Dedifferentiated amniotic fluid mesenchymal stem cell (primary cell): ENCODE data around the gene ADAMTS2.

Source experiments
- DNase-seq: peaks from one replicate; pipeline ENCODE4 v3.0.0-alpha.2; 2016; ENCODE audit errors: extremely low spot score

The ADAMTS2 gene

DNA sequence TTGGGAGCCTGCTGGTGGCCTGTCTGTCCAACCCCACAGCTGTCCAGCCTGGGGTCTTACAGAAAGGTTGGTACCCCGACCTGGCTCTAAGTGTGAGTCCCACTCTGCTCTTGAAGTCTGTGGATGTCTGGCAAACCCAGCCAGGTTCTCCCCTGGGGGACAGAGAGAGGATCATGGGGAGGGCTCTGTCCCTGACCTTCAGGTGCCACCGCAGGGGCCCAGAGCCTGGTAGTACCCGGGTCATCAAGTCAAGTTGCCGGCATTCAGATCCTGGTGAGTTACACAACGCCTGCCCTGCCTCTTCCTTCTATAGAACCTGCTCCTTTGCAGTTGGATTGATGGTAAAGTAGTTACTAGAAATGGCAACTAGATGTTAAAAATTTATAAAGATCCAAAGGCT, 66.7 kb downstream of the ADAMTS2 start:
- no peak for DNase-seq

DNA sequence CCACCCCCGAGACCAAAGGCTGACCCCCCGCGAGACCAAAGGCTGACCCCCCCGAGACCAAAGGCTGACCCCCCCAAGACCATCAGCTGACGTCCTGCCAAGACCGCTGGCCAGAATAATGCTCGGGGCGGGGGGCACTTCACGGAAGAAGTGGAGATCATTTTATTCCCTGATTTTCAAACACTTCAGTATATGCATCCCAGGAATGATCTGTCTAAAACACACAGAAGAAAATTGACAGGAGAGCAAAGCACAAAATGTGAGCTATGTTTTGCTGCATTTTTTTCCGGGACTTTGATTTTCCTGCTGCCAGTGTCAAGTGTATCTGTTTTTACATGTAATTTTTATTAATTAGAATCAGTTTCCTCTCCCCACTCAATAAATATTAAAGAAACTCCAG, 67.1 kb downstream of the ADAMTS2 start:
- DNase-seq: no peak

DNA sequence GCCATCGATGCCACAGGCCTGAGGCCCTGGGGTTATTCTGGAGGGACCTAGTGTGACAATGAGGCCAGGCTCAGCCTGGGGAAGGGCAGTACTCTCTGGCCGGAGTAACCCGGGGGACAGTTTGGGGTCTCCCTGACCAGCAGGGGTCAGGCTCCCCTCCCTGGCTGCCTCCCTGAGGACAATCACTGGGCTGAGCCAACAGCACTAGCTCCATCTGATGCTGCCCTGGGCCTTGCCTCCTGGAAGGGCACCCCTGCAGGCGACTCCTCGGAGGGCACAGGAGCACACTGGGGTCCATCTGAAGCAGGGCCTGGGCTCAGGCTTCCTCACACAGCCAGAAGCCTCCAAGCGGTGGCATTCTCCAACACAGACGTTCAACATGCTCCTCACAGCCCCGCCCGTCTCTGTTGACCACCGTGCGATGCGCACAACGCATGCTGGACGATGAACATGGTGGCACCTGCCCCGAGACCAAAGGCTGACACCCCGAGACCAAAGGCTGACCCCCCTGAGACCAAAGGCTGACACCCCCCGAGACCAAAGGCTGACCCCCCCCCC, 68.3 kb downstream of the ADAMTS2 start:
- no peak for DNase-seq

DNA sequence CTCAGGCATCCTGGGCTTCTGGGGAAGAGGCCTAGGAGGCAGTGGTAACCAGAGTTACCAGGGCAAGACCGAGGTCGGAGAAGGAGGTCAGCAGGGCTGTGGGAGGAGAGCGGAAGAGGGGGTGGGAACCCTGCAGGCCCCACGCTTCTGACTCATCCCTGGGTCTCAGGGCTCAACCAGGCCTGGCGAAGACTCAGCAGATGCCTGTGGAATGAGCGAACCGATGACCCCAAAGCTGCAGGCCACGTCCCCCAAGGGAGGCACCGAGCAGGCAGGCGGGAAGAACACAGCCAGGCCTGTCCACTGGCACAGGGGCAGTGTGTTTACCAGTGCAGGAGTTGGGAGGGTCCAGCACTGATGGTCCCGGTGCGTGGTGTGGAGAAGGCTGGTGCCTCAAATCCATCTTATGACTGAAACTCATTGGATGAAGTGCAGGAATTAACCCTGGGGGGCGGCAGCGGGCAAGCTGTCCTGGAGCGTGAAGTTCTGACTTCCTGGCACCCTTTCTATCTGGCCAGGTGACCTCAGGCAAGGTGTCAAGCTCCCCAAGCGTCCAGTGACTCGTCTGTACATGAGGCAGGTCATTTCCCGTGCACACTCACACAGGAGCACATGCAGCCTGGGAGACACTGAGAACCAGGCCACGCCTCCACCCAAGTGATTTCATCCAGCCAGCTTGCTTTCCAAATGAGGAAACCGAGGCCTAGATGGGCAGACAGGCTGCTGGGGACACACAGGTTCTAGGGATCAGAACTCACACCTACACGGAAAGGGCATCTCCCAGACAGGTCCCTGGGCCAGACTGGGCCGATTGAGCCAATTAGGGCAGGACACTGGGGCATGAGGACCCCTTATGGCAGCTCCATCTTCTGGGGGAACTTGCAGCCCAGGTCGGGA, 69.1 kb downstream of the ADAMTS2 start:
- peak; percentile 75 for DNase-seq

DNA sequence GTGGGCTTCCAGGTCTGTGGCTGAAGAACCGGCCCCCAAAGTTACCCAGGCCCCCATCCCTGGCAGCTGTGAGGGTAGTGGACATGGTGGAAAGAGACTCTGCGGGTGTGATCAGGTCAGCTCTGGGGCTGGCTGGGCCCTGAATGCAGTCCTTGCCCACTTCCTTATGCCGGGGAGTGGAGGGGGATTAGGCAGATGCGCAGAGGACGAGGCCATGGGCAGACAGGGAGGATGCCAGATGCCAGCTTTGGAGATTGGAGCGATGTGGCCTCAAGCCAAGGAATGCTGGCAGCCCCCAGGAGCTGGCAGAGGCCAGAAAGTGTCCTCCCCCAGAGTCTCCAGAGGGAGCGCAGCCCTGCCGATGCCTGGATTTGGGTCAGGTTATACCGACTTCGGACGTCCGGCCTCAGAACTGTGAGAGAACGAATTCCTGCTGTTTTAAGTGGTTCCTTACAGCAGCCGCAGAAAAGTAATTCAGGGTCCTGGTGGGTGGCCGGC, 69.8 kb downstream of the ADAMTS2 start:
- no peak for DNase-seq

DNA sequence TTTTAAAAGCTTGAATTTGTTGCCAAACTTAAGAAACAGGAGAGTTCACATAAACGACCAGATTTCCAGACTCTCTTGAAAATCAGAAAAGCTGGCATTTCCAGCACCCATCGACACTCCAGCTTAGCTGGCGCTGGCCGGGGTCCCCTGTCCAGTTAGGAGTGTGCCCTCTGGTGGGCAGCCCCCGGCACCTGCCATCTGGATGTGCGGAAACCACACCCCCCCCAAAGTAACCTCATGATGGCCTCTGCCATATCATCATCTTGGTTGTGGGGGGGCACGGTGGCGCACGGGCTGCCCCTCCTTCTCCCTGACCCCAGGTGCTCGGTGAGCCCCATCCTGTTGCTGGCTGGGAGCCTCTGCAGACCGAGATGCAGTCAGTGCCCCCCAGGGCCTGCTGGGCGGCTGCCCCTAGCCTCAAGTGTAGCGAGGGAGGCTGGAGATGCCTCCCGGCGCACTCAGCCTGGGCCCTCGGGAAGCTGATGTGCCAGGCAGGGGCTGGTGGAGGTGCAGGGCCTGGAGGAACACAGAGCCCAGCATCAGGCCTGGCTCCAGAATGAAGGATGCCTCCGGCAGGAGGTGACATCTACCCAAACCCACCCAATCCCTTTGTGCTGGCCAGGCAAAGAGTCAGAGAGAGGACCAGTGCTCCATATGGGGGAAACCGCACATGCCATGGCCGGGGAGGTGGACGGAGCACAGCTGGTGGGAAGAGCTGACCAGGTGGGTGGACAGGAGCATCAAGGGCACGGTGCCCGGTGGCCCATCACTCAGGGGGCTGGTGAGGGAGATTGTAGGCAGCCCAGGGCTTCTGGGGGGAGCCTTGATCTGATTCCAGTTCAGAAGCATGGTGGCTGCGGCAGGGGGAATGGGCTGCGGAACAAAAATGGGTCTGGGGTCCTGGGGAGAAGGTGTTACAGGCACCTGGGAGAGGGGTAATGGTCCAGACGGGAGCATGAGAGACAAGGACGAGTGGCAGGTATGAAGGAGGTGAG, 70.6 kb downstream of the ADAMTS2 start:
- DNase-seq: no peak

DNA sequence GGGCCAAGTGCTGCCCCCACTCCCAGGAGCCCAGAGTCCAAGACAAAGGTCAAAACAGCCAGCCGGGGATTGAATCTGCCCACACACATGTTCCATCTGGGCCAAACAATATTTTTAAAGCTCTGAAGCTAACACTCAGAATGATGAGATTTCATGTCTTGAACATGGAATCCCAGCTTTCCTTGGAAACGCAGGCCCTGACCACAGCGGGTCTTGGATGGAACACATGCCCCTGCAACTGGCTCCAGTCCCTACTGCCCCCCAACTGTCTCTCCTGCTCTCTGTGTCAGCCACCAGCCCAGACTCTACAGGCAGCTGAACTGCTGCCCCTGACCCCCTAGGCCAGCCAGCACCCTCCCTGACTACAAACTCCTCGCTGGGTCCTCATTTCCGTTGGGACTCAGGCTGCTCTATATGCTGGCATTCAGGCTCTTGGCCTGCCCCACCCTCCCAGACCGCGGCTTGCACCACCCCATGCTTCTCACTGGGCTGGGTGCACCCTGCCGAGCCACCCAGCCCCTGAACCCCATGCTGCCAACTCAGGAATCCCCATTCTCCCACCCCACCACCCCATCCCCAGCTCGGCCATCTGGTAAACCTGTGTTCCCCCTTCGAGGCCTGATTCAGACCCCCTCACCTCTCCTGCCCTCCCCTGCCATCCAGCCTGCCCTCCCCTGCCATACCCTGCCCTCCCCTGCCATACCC, 71.7 kb downstream of the ADAMTS2 start:
- no peak for DNase-seq

DNA sequence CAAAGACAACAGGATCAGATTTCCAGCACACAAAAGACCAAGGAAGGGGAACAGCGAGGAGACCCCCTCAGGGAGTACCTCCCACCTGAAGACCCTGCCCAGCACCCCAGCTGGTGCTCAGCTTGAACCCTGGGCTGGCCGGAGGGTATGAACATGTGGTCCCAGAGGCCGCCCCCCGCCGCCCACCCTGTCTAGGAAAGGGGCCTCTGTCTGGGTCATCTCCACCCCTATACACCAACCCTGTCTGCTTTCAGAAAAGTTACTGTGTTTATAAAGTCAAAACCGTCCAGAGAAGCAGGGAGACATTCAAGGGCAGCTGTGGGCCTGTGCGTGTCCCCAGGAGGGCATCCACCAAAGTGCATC, 72.2 kb downstream of the ADAMTS2 start:
- DNase-seq: no peak

DNA sequence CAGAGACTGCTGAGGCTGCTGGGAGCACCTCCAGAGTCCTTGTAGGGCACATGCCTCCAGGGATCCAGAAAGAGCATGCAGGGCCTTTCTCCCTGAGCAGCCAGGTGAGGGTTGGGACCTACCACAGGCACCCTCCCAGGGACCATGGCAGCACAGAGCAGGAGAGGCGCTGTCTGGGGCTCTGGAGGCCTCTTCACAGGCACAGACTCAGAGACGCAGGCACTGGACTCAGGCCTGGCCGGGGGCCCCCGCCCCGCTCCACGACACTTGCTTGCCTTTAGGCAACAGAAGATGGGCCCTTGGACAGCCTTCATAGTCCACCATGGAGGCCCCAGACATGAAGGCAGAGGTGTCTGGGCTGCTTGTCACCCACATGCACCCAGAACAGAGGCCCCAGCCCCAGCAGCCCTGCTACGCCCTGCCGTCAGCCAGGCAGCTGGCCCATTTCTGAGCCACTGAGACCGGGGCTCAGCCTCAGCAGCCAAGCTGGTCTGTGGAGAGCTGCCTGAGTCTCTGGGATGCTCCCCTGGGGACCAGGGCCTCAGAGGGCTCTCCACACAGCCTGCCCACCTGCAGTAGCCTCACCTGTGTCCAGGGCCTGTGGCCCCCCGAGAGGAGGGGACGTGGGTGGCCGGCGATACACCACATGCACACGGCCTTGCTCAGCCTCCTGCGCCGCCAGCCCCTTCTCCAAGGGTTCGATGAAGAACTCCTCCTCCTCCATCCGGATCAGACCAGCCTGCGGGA, 72.8 kb downstream of the ADAMTS2 start:
- no peak for DNase-seq

DNA sequence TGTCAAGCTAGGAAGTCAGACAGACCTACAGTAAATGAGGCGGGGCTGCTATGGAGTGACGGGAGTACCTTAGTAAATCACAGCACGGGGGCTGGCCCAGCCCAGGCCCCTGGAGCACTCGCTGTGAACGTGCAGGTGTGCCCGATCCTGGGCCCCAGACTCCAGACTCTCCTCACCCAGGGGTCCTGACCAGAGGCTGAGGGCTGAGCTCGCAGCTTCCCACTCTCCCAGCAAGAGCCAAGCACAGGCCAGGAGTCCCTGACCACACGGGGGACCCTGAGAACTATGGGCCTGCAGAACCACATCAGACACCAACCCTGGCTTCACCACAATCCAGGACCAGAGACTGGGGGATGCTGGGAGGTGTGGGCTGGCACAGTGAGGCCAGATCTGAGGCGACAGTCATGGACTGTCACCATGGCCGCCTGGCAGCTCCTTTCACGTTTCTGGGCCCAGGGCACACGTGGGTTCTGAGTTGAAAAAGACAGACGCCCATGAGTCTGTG, 73.4 kb downstream of the ADAMTS2 start:
- DNase-seq: no peak

DNA sequence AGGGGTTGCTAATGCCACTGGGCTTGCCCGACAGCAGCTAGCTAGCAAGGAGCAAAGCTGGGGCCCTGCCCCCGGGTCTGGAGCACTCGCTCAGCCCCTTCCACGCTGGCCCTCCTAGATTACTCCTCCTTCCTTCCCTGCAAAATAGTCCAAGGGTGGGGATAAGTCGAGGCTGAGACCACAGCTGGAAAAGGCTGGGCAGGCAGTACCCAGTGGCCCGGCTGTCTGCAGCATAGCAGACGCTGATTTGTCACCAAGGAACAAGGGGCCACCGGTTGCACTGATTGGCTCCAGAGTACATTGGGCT, 73.9 kb downstream of the ADAMTS2 start:
- no peak for DNase-seq

DNA sequence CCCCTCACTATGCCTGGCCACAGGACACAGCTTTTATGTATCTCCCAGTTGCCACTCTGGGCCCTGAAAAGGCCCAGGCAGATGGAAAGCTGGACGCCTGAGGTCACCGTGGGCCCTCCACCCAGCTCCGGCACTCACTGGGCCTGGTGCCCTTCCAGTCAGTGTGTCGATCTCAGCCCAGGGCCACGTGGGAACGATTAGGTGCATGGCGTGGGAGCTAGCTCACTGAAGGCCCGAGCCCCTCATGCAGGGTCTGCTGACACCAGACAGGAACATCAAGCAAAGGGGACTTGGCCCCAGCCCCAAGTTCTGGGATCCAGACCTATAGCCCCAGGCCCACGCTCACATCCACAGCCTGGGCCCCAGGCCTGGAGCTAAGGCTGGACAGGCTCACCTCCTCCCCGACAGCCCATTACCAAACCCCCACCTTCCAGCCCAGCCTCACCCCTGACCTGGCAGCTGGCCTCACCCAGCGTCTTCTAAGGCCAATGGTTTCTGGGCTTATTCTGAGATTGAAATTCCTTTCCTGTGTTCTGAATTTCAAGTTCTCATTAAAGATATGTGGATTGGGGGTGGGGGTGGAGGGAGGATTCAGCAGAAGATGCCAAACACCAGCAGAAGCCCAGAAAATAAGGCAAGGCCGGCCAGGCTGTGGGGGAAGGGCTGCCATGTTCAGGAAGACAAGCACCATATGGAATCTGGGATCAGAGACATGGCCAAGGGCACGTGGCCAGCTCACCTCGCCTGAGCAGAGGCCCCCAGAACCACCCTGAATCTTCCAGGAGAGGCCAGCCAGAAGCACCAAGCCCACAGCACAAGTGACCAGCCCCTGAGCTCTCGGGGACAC, 74.5 kb downstream of the ADAMTS2 start:
- DNase-seq: no peak

DNA sequence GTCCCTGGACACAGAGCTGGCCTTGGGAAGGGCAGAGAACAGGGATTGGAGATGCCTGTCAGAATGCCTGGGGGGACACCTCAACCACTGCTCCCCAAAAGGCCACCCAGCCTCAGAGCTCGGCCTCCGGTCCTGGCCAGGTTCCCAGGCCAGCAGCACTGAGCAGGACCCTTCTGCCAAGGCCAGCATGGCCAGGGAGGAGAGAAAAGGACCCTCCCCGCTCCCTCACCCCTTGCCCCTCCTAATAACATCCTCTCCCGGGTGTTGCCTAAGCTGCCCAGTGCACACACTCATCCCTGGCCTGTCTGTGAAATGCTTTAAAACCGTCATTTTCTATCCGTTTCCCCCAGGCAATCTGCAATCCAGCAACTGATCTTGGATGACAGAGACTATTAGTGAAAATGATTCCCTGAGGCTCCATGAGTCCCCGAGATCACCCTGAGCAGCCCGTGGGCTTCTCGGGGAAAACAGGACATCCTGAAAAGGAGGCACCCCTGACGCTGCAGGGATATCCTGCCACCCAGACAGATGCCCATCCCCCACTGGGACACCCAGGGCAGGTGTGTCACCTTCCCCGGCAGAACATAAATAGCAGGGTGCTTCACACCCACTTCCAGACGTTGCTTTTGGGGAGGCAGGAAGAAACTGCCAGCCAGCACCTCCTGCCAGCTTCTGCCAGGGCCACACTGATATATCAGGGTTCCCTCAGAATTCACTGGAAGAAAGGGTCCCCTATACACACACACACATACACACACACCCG, 75.3 kb downstream of the ADAMTS2 start:
- DNase-seq: peak; percentile 23

DNA sequence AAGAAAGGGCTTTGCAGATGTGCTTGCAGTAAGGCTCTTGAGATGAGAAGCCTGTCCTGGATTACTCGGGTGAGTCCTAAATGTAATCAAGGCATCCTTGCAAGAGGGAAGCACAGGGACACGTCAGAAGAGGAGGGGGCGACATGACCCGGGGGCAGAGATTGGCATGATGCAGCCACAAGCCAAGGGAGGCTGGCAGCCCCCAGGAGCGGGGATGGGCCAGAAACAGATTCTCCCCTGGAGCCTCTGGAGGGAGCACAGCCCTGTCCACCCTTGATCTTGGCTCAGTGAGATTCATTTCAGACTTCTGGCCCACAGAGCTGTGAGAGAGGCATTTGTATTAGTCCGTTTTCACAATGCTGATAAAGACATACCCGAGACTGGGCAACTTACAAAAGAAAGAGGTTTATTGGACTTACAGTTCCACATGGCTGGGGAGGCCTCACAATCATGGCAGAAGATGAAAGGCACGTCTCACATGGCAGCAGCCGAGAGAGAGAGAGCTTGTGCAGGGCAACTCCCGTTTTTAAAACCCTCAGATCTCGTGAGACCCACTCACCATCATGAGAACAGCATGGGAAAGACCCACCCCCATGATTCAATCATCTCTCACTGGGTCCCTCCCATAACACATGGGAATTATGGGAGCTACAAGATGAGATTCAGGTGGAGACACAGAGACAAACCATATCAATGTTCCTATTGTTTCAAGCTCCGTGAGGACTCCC, 76.1 kb downstream of the ADAMTS2 start:
- DNase-seq: no peak

DNA sequence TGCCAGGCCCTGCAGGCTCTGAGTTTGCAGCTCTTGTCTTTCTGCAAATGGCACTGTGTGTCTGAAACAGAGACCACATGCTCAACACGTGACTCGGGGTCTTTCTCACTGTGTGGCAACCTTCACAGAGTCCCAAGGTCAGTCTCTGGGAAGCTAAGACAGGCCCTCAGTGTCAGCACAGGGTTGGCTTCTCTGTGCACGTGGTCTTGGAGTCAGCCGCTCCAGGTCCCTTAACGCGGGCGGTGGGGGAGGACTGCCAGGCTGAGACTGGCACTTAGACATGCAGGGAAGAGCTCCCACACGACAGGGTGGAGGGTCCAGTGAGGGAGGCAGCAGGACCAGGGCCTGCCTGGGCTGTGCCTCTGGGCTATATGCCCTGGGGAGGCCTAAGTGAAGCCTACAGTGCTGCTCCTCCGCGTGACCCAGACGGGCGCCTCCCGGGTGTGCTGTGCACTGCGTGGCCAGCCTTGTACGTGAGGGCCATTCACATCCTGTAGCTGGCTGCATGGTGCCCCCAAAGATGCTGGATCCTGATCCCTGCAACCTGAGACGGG, 76.8 kb downstream of the ADAMTS2 start:
- DNase-seq: no peak

DNA sequence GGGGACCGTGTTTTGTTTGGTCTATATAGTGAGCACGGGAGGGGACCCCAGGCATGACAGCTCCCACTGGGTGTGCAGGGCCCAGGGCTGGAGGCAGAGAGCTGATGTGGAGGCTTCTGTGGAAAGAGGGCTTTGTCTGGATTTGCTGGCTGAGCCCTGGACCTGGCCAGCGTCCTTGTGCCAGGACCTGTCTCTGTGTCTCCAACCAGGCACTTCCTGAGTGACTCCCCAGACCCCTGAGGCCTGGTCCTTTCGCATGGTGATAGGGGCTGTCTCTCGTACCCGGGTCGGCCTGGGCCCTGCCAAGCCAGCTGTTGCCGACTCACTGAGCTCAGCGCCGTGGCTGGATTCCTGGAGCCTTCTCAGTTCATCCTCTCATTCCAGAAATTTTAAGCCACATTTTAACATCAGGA, 77.6 kb downstream of the ADAMTS2 start:
- DNase-seq: no peak

DNA sequence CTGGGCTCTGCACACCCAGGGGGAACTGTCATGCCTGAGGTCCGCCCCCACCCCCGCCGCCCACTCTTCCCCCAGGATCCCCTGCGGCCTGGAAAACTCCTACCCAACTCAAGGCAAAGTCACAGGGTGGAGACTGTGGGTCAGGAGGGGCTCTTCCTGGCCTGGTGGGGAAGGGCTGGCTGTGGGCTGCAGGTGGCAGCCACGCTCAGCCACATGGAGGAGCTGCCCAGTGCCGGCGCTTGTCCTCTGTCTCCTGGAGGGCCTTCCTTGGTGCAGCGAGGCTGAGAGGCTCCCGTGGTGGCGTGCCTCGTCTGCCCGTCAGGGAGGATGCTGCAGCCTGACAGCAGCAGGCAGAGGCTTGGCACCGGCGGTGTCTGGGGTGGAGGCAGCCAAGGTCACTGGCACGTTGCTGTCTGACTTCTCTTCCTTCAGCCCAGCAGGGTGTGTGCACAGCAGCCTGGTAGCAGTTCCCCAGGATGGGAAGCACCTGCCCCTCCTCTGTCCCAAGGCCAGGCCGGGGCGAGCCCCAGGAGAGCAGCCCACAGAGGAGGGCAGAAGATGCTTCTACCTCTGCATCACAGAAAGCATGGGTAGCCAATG, 78.1 kb downstream of the ADAMTS2 start:
- no peak for DNase-seq
